Measurements from ENCODE around the gene LGR6.
"Not testable (repeated sequence)": the region's sequence is repeated elsewhere in the genome, so short reads cannot be mapped to it uniquely, and the experiment has no call there.

LGR6 gene

GRCh38 chr1:202235856-202236837 lies 42.5 kb downstream of the LGR6 start:
- Histone ChIP-seq H3K27ac (ENCODE audit: poor library complexity, severe bottlenecking) (peak overlapping the region; percentile 73), H3K4me1 (ENCODE audit: insufficient read depth, poor library complexity, severe bottlenecking) (peaks cover 30% of the 10 kb centered on the region), H3K27me3 (ENCODE audit: insufficient read depth, poor library complexity, severe bottlenecking) (no peaks in the 10 kb centered on the region), H3K4me3 (ENCODE audit: severe bottlenecking) (no peak overlapping the region), H3K9me3 (ENCODE audit: severe bottlenecking) (no peaks in the 10 kb centered on the region), H3K36me3 (ENCODE audit: low read depth) (no peaks in the 10 kb centered on the region)
- ATAC-seq (ENCODE audit: low read depth), result peak; percentile 93
- peak; percentile 95 for DNase-seq (ENCODE audit: low spot score)
- TF ChIP-seq, protein P1, sequence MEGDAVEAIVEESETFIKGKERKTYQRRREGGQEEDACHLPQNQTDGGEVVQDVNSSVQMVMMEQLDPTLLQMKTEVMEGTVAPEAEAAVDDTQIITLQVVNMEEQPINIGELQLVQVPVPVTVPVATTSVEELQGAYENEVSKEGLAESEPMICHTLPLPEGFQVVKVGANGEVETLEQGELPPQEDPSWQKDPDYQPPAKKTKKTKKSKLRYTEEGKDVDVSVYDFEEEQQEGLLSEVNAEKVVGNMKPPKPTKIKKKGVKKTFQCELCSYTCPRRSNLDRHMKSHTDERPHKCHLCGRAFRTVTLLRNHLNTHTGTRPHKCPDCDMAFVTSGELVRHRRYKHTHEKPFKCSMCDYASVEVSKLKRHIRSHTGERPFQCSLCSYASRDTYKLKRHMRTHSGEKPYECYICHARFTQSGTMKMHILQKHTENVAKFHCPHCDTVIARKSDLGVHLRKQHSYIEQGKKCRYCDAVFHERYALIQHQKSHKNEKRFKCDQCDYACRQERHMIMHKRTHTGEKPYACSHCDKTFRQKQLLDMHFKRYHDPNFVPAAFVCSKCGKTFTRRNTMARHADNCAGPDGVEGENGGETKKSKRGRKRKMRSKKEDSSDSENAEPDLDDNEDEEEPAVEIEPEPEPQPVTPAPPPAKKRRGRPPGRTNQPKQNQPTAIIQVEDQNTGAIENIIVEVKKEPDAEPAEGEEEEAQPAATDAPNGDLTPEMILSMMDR (IDR thresholded peaks at IDR 0.05; ENCODE audit: poor library complexity, severe bottlenecking), result peak; percentile 76

GRCh38 chr1:202237052-202237451 lies 43.5 kb downstream of the LGR6 start:
- peaks cover 38% of the 10 kb centered on the region for H3K4me1 ChIP-seq (ENCODE audit: insufficient read depth, poor library complexity, severe bottlenecking)
- H3K36me3 ChIP-seq (ENCODE audit: low read depth), result no peaks in the 10 kb centered on the region
- no peaks in the 10 kb centered on the region for H3K9me3 ChIP-seq (ENCODE audit: severe bottlenecking)
- H3K27ac ChIP-seq (ENCODE audit: poor library complexity, severe bottlenecking), result peak overlapping the region; percentile 73
- H3K27me3 ChIP-seq (ENCODE audit: insufficient read depth, poor library complexity, severe bottlenecking), result no peaks in the 10 kb centered on the region
- ATAC-seq (ENCODE audit: low read depth), result peak; percentile 55
- TF ChIP-seq, protein P1 (IDR thresholded peaks at IDR 0.05; ENCODE audit: poor library complexity, severe bottlenecking), result peak; percentile 36
- H3K4me3 ChIP-seq (ENCODE audit: severe bottlenecking), result no peak overlapping the region
- no peak for DNase-seq (ENCODE audit: low spot score)

DNA sequence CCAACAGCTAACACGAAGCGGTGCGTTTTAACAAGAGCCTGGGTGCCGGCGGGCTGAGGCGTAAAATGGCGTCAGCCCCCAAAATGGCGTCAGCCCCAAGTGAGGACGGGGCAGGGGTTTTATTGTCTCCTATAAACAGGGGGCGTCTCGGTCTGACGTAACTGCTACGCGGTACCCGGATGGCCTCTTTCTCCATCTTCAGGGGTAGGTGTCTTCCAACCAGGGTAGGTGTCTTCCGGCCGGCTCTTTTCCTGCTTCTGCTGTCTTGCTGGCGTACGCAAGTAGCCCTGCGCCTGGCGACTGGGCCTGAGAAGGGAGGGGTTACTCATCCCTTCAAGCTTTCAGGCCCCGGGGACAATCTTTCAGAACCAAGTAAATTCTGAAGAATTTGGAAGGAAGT lies 45.3 kb downstream of the LGR6 start:
- Histone ChIP-seq H3K4me1 (ENCODE audit: insufficient read depth, poor library complexity, severe bottlenecking) (peaks cover 38% of the 10 kb centered on the region), H3K27ac (ENCODE audit: poor library complexity, severe bottlenecking) (no peak overlapping the region), H3K9me3 (ENCODE audit: severe bottlenecking) (no peaks in the 10 kb centered on the region), H3K4me3 (ENCODE audit: severe bottlenecking) (no peak overlapping the region), H3K27me3 (ENCODE audit: insufficient read depth, poor library complexity, severe bottlenecking) (no peaks in the 10 kb centered on the region), H3K36me3 (ENCODE audit: low read depth) (no peaks in the 10 kb centered on the region)
- ATAC-seq (ENCODE audit: low read depth) (no peak), DNase-seq (ENCODE audit: low spot score) (peak; percentile 35)
- TF ChIP-seq, protein P1 (IDR thresholded peaks at IDR 0.05; ENCODE audit: poor library complexity, severe bottlenecking), result no peak

GRCh38 chr1:202240226-202240625 lies 46.6 kb downstream of the LGR6 start:
- H3K36me3 ChIP-seq (ENCODE audit: low read depth); DNase-seq (ENCODE audit: low spot score); H3K4me3 ChIP-seq (ENCODE audit: severe bottlenecking); H3K27me3 ChIP-seq (ENCODE audit: insufficient read depth, poor library complexity, severe bottlenecking); ATAC-seq (ENCODE audit: low read depth); H3K27ac ChIP-seq (ENCODE audit: poor library complexity, severe bottlenecking); H3K9me3 ChIP-seq (ENCODE audit: severe bottlenecking): not testable (repeated sequence)
- peaks cover 35% of the 10 kb centered on the region for H3K4me1 ChIP-seq (ENCODE audit: insufficient read depth, poor library complexity, severe bottlenecking)

- H3K27me3 ChIP-seq (ENCODE audit: insufficient read depth, poor library complexity, severe bottlenecking), result no peaks in the 10 kb centered on the region
- H3K9me3 ChIP-seq (ENCODE audit: severe bottlenecking), result no peaks in the 10 kb centered on the region
- H3K4me3 ChIP-seq (ENCODE audit: severe bottlenecking), result no peak overlapping the region
- peaks cover 29% of the 10 kb centered on the region for H3K4me1 ChIP-seq (ENCODE audit: insufficient read depth, poor library complexity, severe bottlenecking)
- no peak for ATAC-seq (ENCODE audit: low read depth)
- DNase-seq (ENCODE audit: low spot score), result peak; percentile 11
- no peaks in the 10 kb centered on the region for H3K36me3 ChIP-seq (ENCODE audit: low read depth)
- no peak overlapping the region for H3K27ac ChIP-seq (ENCODE audit: poor library complexity, severe bottlenecking)
- TF ChIP-seq, protein P1 (IDR thresholded peaks at IDR 0.05; ENCODE audit: poor library complexity, severe bottlenecking), result no peak
Measured at GRCh38 chr1:202240956-202241355, 47.4 kb downstream of the LGR6 start.

All from RWPE2 (cell line).